ENCODE data around the gene OR52B6. TPM values are rescaled to one million over a fixed set of nuclear protein-coding genes. Genes with fewer than 3 reads are reported as not detected.

The OR52B6 gene
- total and polyA plus RNA-seq, 7 donors, result 0.07 TPM; not detected in 6

- Histone ChIP-seq H3K9me3 (no peaks in the 10 kb centered on the region), H3K4me3 (no peak overlapping the region), H3K4me1 (no peaks in the 10 kb centered on the region), H3K27ac (no peak overlapping the region), H3K27me3 (no peaks in the 10 kb centered on the region), H3K36me3 (no peaks in the 10 kb centered on the region)
- TF ChIP-seq POLR2A (IDR thresholded peaks at IDR 0.05), result no peak
- TF ChIP-seq POLR2AphosphoS5 (IDR thresholded peaks at IDR 0.05), result no peak
- TF ChIP-seq EP300 (IDR thresholded peaks at IDR 0.05), result no peak
- TF ChIP-seq CTCF (IDR thresholded peaks at IDR 0.05), result no peak
- DNase-seq, result no peak
- intact Hi-C loops (cut with DNase I), result no loop called here
These were observed 27.3 kb upstream of the OR52B6 start for GRCh38 chr11:5553343-5553742.

GRCh38 chr11:5556596-5557188 lies 24.0 kb upstream of the OR52B6 start:
- intact Hi-C loops (cut with DNase I), result no loop called here
- WGBS, 2 donors, result 30 to 55% methylated on average over 3 of the region's 3 CpGs
- H3K27me3 ChIP-seq, result no peaks in the 10 kb centered on the region
- H3K9me3 ChIP-seq, result no peaks in the 10 kb centered on the region
- H3K4me3 ChIP-seq, result no peak overlapping the region
- H3K36me3 ChIP-seq, result no peaks in the 10 kb centered on the region
- DNase-seq, result no peak
- no peak overlapping the region for H3K27ac ChIP-seq
- TF ChIP-seq CTCF (IDR thresholded peaks at IDR 0.05) (no peak), POLR2AphosphoS5 (IDR thresholded peaks at IDR 0.05) (no peak), EP300 (IDR thresholded peaks at IDR 0.05) (no peak), POLR2A (IDR thresholded peaks at IDR 0.05) (no peak)
- H3K4me1 ChIP-seq, result no peaks in the 10 kb centered on the region

GRCh38 chr11:5557751-5558150 lies 22.9 kb upstream of the OR52B6 start:
- 32 to 52% methylated on average over 3 of the region's 3 CpGs for WGBS, 2 donors
- TF ChIP-seq EP300 (IDR thresholded peaks at IDR 0.05), result no peak
- TF ChIP-seq CTCF (IDR thresholded peaks at IDR 0.05), result no peak
- TF ChIP-seq POLR2AphosphoS5 (IDR thresholded peaks at IDR 0.05), result no peak
- TF ChIP-seq POLR2A (IDR thresholded peaks at IDR 0.05), result no peak
- no peaks in the 10 kb centered on the region for H3K4me1 ChIP-seq
- H3K36me3 ChIP-seq, result no peaks in the 10 kb centered on the region
- H3K9me3 ChIP-seq, result no peaks in the 10 kb centered on the region
- H3K4me3 ChIP-seq, result no peak overlapping the region
- intact Hi-C loops (cut with DNase I), result no loop called here
- no peaks in the 10 kb centered on the region for H3K27me3 ChIP-seq
- DNase-seq, result no peak
- no peak overlapping the region for H3K27ac ChIP-seq

GRCh38 chr11:5564259-5565019 lies 16.2 kb upstream of the OR52B6 start:
- no peak overlapping the region for H3K27ac ChIP-seq
- no peaks in the 10 kb centered on the region for H3K36me3 ChIP-seq
- no peak for DNase-seq
- H3K4me3 ChIP-seq, result no peak overlapping the region
- no peaks in the 10 kb centered on the region for H3K9me3 ChIP-seq
- intact Hi-C loops (cut with DNase I), result no loop called here
- 52 to 77% methylated on average over 1 of the region's 1 CpG for WGBS, 2 donors
- no peaks in the 10 kb centered on the region for H3K4me1 ChIP-seq
- TF ChIP-seq CTCF (IDR thresholded peaks at IDR 0.05) (no peak), POLR2AphosphoS5 (IDR thresholded peaks at IDR 0.05) (no peak), POLR2A (IDR thresholded peaks at IDR 0.05) (no peak), EP300 (IDR thresholded peaks at IDR 0.05) (no peak)
- H3K27me3 ChIP-seq, result no peaks in the 10 kb centered on the region

All from sigmoid colon (tissue), 7 donors.